Neuron (in vitro differentiated cells): ENCODE data around the gene C13orf46.

Source experiments
- H2AFZ ChIP-seq: one replicate; pipeline ENCODE4 v1.6.1; 2013; ENCODE audit warnings: low read depth, mild to moderate bottlenecking, inconsistent platforms, low read length, moderate library complexity
- H3K27me3 ChIP-seq: one replicate; pipeline ENCODE4 v1.6.1; 2013; ENCODE audit warnings: low read length; ENCODE audit not compliant: insufficient read depth
- H3K36me3 ChIP-seq: one replicate; pipeline ENCODE4 v1.6.1; 2013; ENCODE audit warnings: low read length; ENCODE audit not compliant: insufficient read depth
- H3K4me1 ChIP-seq: one replicate; pipeline ENCODE4 v1.6.1; 2013; ENCODE audit warnings: low read length; ENCODE audit not compliant: insufficient read depth
- H3K4me3 ChIP-seq: 2 replicates; pipeline ENCODE4 v1.5.1; 2013; ENCODE audit warnings: mild to moderate bottlenecking, low read length, moderate library complexity
- H3K9me3 ChIP-seq: one replicate; pipeline ENCODE4 v1.6.1; 2013; ENCODE audit warnings: low read length

C13orf46 gene

DNA sequence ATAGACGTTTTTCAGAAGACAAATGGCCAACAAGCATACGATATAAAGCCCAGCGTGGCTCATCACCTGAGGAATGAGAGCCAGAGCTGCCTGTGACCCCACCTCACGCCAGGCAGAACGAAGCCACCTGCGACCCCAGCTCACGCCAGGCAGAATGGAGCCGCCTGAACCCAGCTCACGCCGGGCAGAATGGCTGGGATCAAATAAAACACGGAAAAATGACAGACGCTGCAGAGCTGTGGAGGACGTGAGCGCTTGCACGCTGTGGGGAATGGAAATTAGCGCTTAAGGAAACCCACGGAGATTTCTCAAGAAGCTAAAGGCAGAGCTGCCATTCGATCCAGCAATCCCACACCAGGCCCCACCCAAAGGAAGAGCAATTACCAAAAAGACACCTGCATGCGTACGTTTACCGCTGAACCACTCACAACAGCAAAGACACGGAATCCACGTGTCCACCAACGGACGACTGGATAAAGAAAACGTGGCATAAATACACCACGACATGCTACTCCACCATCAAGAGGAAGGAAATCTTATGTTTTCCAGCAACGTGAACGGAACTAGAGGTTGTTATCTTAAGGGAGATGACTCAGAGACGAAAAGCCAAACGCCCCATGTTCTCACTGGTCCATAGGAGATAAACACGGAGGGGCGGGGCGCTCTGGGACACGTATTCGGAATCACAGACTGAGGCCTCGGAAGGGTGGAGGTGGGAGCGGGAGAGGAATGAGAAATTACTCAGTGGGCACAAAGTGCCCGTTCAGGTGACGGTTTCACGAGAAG is 30.7 kb upstream of the C13orf46 start:
- H3K9me3 ChIP-seq, result no peaks in the 10 kb centered on the region
- H3K36me3 ChIP-seq, result peaks cover 20% of the 10 kb centered on the region
- no peaks in the 10 kb centered on the region for H3K4me1 ChIP-seq
- H3K4me3 ChIP-seq, result no peak overlapping the region
- no peak overlapping the region for H2AFZ ChIP-seq
- H3K27me3 ChIP-seq, result no peaks in the 10 kb centered on the region

GRCh38 chr13:114002771-114003321 is 29.0 kb upstream of the C13orf46 start:
- H3K36me3 ChIP-seq, result peaks cover 19% of the 10 kb centered on the region
- H3K9me3 ChIP-seq, result no peaks in the 10 kb centered on the region
- no peaks in the 10 kb centered on the region for H3K27me3 ChIP-seq
- no peaks in the 10 kb centered on the region for H3K4me1 ChIP-seq
- no peak overlapping the region for H2AFZ ChIP-seq
- H3K4me3 ChIP-seq, result no peak overlapping the region

GRCh38 chr13:114002009-114002544 is 28.2 kb upstream of the C13orf46 start:
- Histone ChIP-seq H3K4me1 (no peaks in the 10 kb centered on the region), H3K9me3 (no peaks in the 10 kb centered on the region), H2AFZ (no peak overlapping the region), H3K4me3 (no peak overlapping the region), H3K36me3 (peaks cover 19% of the 10 kb centered on the region), H3K27me3 (no peaks in the 10 kb centered on the region)

DNA sequence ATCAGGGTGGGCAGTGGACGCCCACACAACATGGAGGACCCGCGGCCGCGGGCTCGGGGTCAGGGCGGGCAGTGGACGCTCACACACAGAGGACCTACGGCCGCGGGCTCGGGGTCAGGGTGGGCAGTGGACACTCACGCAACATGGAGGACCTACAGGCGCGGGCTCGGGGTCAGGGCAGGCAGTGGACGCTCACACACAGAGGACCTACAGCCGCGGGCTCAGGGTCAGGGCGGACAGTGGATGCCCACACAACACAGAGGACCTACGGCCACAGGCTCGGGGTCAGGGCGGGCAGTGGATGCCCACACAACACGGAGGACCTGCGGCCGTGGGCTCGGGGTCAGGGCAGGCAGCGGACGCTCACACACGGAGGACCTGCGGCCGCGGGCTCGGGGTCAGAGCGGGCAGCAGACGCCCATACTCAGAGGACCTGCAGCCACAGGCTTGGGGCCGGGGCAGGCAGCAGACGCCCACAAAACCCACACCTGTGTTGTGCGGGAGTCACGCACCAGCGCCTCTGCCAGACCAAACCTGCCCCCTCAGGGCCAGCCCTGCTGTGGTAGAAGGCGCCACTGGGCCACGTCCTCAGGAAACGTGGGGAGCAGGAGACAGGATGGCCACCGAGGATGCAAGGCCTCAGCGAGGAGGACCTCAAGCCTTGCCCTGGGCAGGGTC is 27.6 kb upstream of the C13orf46 start:
- Histone ChIP-seq H2AFZ (no peak overlapping the region), H3K27me3 (no peaks in the 10 kb centered on the region), H3K4me3 (no peak overlapping the region), H3K4me1 (no peaks in the 10 kb centered on the region), H3K36me3 (peaks cover 23% of the 10 kb centered on the region), H3K9me3 (no peaks in the 10 kb centered on the region)

DNA sequence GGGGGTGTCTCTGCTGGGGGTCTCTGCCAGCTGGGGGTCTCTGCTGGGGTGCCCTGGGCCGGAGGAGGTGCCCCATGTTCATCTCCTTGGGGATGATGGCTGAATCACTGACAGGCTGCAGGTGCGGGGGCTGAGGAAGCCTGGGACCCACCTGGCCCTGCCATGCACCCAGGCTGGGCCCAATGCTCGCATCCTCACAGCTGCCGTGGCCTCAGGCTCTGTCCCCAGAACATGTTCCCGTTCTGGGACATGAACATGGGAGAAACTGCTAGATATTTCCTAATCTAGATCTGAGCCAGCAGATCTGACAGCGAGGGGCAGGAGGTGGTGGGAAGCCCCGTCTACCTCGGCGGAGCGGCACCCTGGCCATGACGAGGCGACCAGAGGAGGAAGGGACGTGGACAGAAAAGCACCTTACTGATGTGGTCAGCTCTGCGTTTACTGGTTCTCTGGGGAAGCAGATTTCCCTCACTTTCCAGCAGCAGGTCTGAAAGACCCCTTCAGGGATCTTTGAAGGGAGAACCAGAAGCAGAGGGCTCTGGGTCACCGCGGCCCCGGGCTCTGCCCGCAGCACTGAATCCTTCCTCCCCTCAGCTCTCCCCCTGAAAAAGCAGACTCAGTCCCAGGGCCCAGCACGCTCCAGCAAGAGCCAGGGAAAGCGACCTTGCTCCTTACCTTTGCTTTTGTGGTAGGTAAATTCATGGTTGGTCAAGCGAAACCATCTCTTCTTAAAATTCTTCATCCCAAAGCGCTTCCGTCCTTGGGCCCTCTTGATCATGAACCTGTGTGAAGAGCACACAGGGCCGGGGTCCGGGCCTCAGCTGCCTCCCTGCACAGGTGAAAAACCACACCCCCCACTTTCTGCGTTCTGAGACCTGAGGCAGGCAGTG is 26.5 kb upstream of the C13orf46 start:
- Histone ChIP-seq H3K4me1 (no peaks in the 10 kb centered on the region), H3K9me3 (no peaks in the 10 kb centered on the region), H3K36me3 (peaks cover 27% of the 10 kb centered on the region), H3K4me3 (no peak overlapping the region), H2AFZ (no peak overlapping the region), H3K27me3 (no peaks in the 10 kb centered on the region)

GRCh38 chr13:113999618-113999910 is 25.7 kb upstream of the C13orf46 start:
- H3K36me3 ChIP-seq, result peaks cover 27% of the 10 kb centered on the region
- no peaks in the 10 kb centered on the region for H3K9me3 ChIP-seq
- H3K27me3 ChIP-seq, result no peaks in the 10 kb centered on the region
- H3K4me3 ChIP-seq, result no peak overlapping the region
- no peak overlapping the region for H2AFZ ChIP-seq
- no peaks in the 10 kb centered on the region for H3K4me1 ChIP-seq

DNA sequence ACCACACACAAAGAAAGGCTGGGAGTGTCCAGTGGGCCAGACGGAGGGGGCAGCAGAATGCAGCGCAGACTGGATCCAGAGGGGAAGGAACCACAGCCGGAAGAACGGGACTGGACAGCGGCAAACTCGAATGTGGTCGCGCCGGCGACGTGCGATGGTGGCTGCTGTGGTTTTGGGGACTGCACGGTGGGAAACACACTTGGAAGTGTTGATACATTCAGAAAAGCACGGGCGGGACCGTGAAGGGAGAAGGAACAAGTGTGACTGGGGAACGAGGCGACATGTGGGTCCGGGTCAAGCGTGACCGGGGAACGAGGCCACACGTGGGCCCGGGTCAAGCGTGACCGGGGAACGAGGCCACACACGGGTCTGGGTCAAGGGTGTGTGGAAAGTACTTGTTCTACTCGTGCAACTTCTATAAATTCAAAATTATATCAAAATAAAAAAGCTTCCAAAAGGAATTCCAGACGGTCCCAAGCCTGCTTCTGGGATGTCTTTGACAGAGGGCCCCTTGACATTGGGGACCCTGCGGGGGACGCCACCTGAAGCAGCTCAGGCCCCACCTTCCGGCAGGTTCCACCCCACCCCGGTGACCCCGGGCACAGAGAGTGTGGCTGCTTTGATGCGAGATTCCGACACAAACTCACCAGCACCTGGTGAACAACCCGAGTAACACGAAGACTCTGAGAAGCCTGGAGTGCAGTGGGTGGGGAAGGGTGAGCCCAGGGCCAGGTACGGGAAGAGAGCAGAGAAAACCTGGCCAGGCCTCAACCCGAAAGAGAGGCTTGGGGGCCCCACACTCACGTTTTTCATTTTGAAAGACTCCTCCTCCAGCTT is 25.1 kb upstream of the C13orf46 start:
- H3K36me3 ChIP-seq, result peaks cover 27% of the 10 kb centered on the region

GRCh38 chr13:113997845-113998751 is 24.2 kb upstream of the C13orf46 start:
- Histone ChIP-seq H3K9me3 (no peaks in the 10 kb centered on the region), H3K36me3 (peaks cover 25% of the 10 kb centered on the region), H3K4me1 (no peaks in the 10 kb centered on the region), H2AFZ (no peak overlapping the region), H3K4me3 (no peak overlapping the region), H3K27me3 (no peaks in the 10 kb centered on the region)

More for the DNA sequence above, 25.1 kb upstream of the C13orf46 start:
- H3K27me3 ChIP-seq, result no peaks in the 10 kb centered on the region
- no peaks in the 10 kb centered on the region for H3K4me1 ChIP-seq
- H2AFZ ChIP-seq, result no peak overlapping the region
- no peaks in the 10 kb centered on the region for H3K9me3 ChIP-seq
- H3K4me3 ChIP-seq, result no peak overlapping the region

- H2AFZ ChIP-seq, result no peak overlapping the region
- H3K4me3 ChIP-seq, result no peak overlapping the region
- H3K9me3 ChIP-seq, result no peaks in the 10 kb centered on the region
- peaks cover 27% of the 10 kb centered on the region for H3K36me3 ChIP-seq
- no peaks in the 10 kb centered on the region for H3K27me3 ChIP-seq
- H3K4me1 ChIP-seq, result no peaks in the 10 kb centered on the region
Measured at GRCh38 chr13:113996912-113997745, 23.3 kb upstream of the C13orf46 start.

DNA sequence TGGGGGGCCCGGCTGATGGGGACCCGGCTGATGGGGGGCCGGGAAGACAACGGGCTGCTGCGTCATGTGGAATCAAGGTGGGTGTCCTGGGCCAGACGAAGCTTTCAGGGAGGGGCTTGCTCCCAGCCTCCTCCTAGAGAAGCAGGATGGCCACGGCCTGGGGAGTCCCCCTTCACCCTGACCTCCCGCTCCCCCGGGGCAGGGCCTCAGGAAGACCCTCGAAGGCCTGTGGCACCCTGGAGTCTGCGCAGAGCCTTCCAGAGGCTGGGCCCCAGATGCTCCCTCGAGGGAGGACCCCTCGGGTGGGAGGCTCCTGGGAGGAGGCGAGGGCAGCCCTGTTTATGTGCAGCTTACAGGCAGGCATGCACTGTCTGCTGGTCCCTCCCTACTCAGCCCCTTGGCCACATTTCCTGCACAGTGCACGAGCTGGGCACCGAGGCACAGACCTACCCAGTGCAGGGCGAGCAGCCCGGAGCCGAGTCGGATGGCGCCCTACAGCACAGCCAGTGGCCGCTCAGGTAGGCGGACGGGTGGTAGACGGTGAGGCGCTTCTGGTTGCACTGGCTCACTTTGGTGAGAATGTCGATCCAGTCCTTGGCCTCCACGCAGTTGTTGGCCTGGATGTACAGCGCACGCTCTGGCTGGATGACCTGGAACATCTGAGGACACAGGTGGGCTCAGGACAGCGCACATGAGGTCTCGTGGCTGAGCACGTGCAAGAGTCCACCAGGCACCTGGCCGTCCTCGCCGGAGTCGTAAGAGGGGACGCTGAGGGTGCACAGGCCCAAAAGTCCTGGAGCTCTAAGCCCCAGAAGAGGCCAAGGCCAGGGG is 22.4 kb upstream of the C13orf46 start:
- no peaks in the 10 kb centered on the region for H3K4me1 ChIP-seq
- H3K36me3 ChIP-seq, result peaks cover 34% of the 10 kb centered on the region
- no peak overlapping the region for H2AFZ ChIP-seq
- H3K9me3 ChIP-seq, result no peaks in the 10 kb centered on the region
- H3K27me3 ChIP-seq, result no peaks in the 10 kb centered on the region
- H3K4me3 ChIP-seq, result no peak overlapping the region
